Thyroid gland (tissue), 4 donors: ENCODE measurements around the gene CDC14A.

Experiments
- POLR2A ChIP-seq, 2 donors: fragments of 450-650 bp; IDR thresholded peaks; one replicate each; pipeline ENCODE4 v1.6.1; 2017; ENCODE audit warnings: antibody characterized with exemption in 2 of 2, mild to moderate bottlenecking in 2 of 2, moderate library complexity in 1 of 2
- TF ChIP-seq, protein P1 (sequence below), 6 experiments: fragments of 200-600 bp in 3 of 6; fragments of 450-650 bp in 3 of 6; sonication (generic) in 3 of 6; IDR thresholded peaks; one replicate each; pipeline ENCODE4 v1.5.1; 2016 to 2019; ENCODE audit warnings: antibody characterized with exemption in 6 of 6, mild to moderate bottlenecking in 2 of 6, inconsistent platforms in 1 of 6, moderate library complexity in 1 of 6

DNA sequence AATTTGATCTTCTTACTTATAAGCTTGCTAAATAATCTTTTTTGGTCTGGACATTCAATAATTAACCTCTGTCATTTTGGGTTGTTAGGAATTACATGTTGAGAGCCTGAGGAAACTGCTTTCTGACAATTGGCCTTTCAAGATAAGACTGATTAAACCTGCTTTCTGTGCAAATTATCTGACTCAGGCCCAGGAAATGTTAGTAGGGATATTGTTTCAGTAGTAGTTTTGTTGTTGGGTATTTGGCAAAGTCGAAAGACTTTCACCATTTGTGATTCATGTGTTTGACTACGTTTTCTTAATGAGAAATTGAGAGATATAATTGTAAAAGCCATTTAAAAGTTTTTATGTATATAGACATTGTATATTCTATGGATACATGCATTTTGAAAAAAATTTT is 104.6 kb downstream of the CDC14A start:
- TF ChIP-seq, protein P1, sequence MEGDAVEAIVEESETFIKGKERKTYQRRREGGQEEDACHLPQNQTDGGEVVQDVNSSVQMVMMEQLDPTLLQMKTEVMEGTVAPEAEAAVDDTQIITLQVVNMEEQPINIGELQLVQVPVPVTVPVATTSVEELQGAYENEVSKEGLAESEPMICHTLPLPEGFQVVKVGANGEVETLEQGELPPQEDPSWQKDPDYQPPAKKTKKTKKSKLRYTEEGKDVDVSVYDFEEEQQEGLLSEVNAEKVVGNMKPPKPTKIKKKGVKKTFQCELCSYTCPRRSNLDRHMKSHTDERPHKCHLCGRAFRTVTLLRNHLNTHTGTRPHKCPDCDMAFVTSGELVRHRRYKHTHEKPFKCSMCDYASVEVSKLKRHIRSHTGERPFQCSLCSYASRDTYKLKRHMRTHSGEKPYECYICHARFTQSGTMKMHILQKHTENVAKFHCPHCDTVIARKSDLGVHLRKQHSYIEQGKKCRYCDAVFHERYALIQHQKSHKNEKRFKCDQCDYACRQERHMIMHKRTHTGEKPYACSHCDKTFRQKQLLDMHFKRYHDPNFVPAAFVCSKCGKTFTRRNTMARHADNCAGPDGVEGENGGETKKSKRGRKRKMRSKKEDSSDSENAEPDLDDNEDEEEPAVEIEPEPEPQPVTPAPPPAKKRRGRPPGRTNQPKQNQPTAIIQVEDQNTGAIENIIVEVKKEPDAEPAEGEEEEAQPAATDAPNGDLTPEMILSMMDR (IDR thresholded peaks at IDR 0.05): no peak
- no peak for TF ChIP-seq POLR2A (IDR thresholded peaks at IDR 0.05)
